ENCODE measurements around the gene LRP3. TPM values are rescaled to one million over a fixed set of nuclear protein-coding genes. Genes with fewer than 3 reads are reported as not detected.

LRP3 gene
- polyA plus RNA-seq, 1 of the 3 experiments (the other 2 are of a cell fraction), result 8.2 TPM

- Histone ChIP-seq H3K36me3 (replicated peaks in 1 of 2; ENCODE audit: control insufficient read depth in 1 of 2, insufficient read depth in 2 of 2, low read length in 1 of 2) (no peaks in the 10 kb centered on the region), H2AFZ (ENCODE audit: low read depth) (no peak overlapping the region), H3K9me3 (no peaks in the 10 kb centered on the region), H3K27ac (ENCODE audit: low read depth in 2 of 2, low read length in 1 of 2) (no peak overlapping the region), H3K9ac (no peak overlapping the region), H4K20me1 (ENCODE audit: insufficient read depth) (no peaks in the 10 kb centered on the region), H3F3A (replicated peaks; ENCODE audit: insufficient read depth) (no peaks in the 10 kb centered on the region), H3K4me3 (ENCODE audit: low read depth in 2 of 2, low read length in 1 of 2) (no peak overlapping the region), H3K4me2 (no peak overlapping the region), H3K79me2 (ENCODE audit: insufficient read depth) (no peaks in the 10 kb centered on the region), H3K27me3 (ENCODE audit: insufficient read depth) (peaks cover 17% of the 10 kb centered on the region), H3K4me1 (ENCODE audit: control insufficient read depth in 1 of 2, insufficient read depth in 2 of 2, low read depth in 1 of 2, low read length in 1 of 2) (no peaks in the 10 kb centered on the region), H3K9me2 (no peaks in the 10 kb centered on the region)
- 72% methylated on average over 16 of the region's 18 CpGs for WGBS (ENCODE audit: low lambda C conversion rate)
- DNase-seq, result no peak
- no peak for TF ChIP-seq MXI1 (IDR thresholded peaks at IDR 0.05; ENCODE audit: low read depth, low read length)
- TF ChIP-seq FOXM1 (IDR thresholded peaks at IDR 0.05; ENCODE audit: low read depth), result no peak
- TF ChIP-seq USF2 (IDR thresholded peaks at IDR 0.05; ENCODE audit: borderline replicate concordance, low read depth, low read length), result no peak
- TF ChIP-seq RXRA (IDR thresholded peaks at IDR 0.05; ENCODE audit: borderline replicate concordance, low read depth), result no peak
- TF ChIP-seq USF1 (IDR thresholded peaks at IDR 0.05; ENCODE audit: borderline replicate concordance, low read depth), result no peak
- TF ChIP-seq IRF3 (IDR thresholded peaks at IDR 0.05; ENCODE audit: low read depth, low read length), result no peak
- no peak for TF ChIP-seq EP300 (IDR thresholded peaks at IDR 0.05; ENCODE audit: borderline replicate concordance in 1 of 2, low read depth in 1 of 2, low read length in 1 of 2)
- TF ChIP-seq TCF12 (IDR thresholded peaks at IDR 0.05), result no peak
- no peak for TF ChIP-seq RAD21 (IDR thresholded peaks at IDR 0.05; ENCODE audit: low read length)
- TF ChIP-seq GATA2 (CRISPR knock-in tag; IDR thresholded peaks at IDR 0.05), result no peak
- TF ChIP-seq, protein P1, sequence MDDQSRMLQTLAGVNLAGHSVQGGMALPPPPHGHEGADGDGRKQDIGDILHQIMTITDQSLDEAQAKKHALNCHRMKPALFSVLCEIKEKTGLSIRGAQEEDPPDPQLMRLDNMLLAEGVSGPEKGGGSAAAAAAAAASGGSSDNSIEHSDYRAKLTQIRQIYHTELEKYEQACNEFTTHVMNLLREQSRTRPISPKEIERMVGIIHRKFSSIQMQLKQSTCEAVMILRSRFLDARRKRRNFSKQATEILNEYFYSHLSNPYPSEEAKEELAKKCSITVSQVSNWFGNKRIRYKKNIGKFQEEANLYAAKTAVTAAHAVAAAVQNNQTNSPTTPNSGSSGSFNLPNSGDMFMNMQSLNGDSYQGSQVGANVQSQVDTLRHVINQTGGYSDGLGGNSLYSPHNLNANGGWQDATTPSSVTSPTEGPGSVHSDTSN (IDR thresholded peaks at IDR 0.05), result no peak
- ChIA-PET POLR2A (no interaction called here), CTCF (no interaction called here)
Measured at GRCh38 chr19:33220115-33220514, 26.0 kb downstream of the LRP3 start.

DNA sequence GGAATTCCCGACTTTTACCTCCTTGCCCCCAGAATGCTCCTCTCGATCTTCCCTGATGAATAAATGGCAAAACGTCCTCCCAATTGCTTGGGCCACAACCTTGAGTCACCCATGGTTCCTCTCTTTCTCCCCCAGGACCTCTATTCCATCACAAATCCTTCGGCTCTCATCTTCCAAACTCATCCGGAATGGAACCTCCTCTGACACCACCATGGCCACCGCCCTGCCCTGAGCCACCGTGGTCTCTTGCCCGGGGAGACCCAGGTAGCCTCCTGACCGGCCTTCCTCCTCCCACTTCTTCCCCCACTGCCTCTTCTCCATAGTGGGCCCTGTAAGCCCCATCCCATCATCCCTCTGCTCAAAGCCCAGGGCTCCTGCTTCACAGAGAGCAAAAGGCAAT lies 26.6 kb downstream of the LRP3 start:
- no peaks in the 10 kb centered on the region for H3K79me2 ChIP-seq (ENCODE audit: insufficient read depth)
- H3K9me2 ChIP-seq, result no peaks in the 10 kb centered on the region
- POLR2A ChIA-PET, result no interaction called here
- no peak overlapping the region for H3K4me2 ChIP-seq
- H2AFZ ChIP-seq (ENCODE audit: low read depth), result no peak overlapping the region
- H4K20me1 ChIP-seq (ENCODE audit: insufficient read depth), result no peaks in the 10 kb centered on the region
- CTCF ChIA-PET, result interaction anchor here (0.7 to 1.0 kb wide), 3 partner anchors 9 to 14 kb away, joined by 3 to 4 read pairs (median 3); no protein-coding TSS in a partner anchor
- no peak for DNase-seq
- no peaks in the 10 kb centered on the region for H3K9me3 ChIP-seq
- no peak overlapping the region for H3K4me3 ChIP-seq (ENCODE audit: low read depth in 2 of 2, low read length in 1 of 2)
- H3K27me3 ChIP-seq (ENCODE audit: insufficient read depth), result peaks cover 23% of the 10 kb centered on the region
- no peaks in the 10 kb centered on the region for H3K36me3 ChIP-seq (replicated peaks in 1 of 2; ENCODE audit: control insufficient read depth in 1 of 2, insufficient read depth in 2 of 2, low read length in 1 of 2)
- H3K9ac ChIP-seq, result no peak overlapping the region
- H3K27ac ChIP-seq (ENCODE audit: low read depth in 2 of 2, low read length in 1 of 2), result no peak overlapping the region
- no peaks in the 10 kb centered on the region for H3F3A ChIP-seq (replicated peaks; ENCODE audit: insufficient read depth)
- no peaks in the 10 kb centered on the region; a peak in 1 of 4 replicates for H3K4me1 ChIP-seq (ENCODE audit: control insufficient read depth in 1 of 2, insufficient read depth in 2 of 2, low read depth in 1 of 2, low read length in 1 of 2)
- WGBS (ENCODE audit: low lambda C conversion rate), result 64% methylated on average over 9 of the region's 9 CpGs
- TF ChIP-seq USF2 (IDR thresholded peaks at IDR 0.05; ENCODE audit: borderline replicate concordance, low read depth, low read length) (no peak), MAX (IDR thresholded peaks at IDR 0.05; ENCODE audit: low read depth) (no peak), REST (IDR thresholded peaks at IDR 0.05; ENCODE audit: low read depth, low read length) (no peak), EP300 (IDR thresholded peaks at IDR 0.05; ENCODE audit: borderline replicate concordance in 1 of 2, low read depth in 1 of 2, low read length in 1 of 2) (no peak), TAF1 (IDR thresholded peaks at IDR 0.05; ENCODE audit: borderline replicate concordance, low read depth, low read length) (no peak), GATA2 (CRISPR knock-in tag; IDR thresholded peaks at IDR 0.05) (no peak), MEF2A (IDR thresholded peaks at IDR 0.05; ENCODE audit: borderline replicate concordance, low read depth) (no peak), USF1 (IDR thresholded peaks at IDR 0.05; ENCODE audit: borderline replicate concordance, low read depth) (no peak), NRF1 (IDR thresholded peaks at IDR 0.05; ENCODE audit: low read depth, low read length) (no peak)

Measured in SK-N-SH (cell line).